ELF-1 (cell line): Measurements from ENCODE around the gene ZNF428.
"Not testable (repeated sequence)": the region's sequence is repeated elsewhere in the genome, so short reads cannot be mapped to it uniquely, and the experiment has no call there.

ENCODE experiments used
- DNase-seq: peaks from one replicate; pipeline ENCODE4 v3.0.0-alpha.2; 2016; ENCODE audit warnings: low read depth, low spot score

The ZNF428 gene

DNA sequence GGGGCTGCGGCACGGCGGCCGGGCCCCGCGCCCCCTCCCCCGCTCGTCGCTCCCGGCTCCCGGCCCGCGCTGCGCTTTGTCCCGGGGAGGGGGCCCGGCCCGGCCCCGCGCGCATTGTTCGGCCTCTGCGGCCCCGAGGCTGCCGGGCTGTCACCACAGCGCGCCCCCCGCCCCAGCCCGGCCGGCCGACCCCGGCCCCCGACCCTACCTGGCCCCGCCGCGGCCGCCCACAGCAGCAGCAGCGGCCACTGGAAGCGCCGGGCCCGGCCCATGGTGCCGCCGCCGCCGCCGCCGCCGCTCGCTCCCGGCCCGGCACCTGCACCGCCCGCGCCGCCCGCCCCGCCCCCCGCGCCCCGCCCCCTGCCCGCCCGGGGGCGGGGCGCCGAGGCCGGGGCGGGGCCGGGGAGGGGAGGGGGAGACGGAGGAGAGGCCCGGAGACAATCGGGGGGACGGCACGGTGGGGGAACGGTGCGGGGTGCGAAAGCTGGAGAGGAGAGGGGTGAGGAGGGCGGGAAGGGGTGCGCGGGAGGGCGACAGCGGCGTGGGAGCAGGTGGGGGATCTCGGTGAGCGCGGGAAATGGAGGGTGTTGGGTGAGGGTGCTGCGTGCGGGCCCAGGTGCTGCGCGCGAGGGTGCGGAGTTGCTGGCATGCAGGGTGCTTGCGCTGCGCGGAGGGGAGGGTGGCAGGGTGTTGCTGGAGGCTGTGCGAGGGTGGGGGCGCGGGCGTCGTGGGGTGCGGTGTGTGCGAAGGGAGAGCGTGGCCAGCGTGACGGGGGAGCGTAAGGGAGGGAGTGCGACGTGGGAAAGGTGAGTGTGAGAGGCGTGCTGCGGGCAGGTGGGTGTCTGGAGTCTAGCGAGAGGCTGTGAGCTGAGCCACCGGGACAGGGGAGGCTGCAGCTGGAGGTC lies 20.3 kb upstream of the ZNF428 start, which contains the start of gene CADM4:
Gene CADM4, minus strand, starts transcription at position 332 of the 905 bp plus-strand sequence. Its CDS starts 60 bp downstream, at position 272.
- DNase-seq = no peak

DNA sequence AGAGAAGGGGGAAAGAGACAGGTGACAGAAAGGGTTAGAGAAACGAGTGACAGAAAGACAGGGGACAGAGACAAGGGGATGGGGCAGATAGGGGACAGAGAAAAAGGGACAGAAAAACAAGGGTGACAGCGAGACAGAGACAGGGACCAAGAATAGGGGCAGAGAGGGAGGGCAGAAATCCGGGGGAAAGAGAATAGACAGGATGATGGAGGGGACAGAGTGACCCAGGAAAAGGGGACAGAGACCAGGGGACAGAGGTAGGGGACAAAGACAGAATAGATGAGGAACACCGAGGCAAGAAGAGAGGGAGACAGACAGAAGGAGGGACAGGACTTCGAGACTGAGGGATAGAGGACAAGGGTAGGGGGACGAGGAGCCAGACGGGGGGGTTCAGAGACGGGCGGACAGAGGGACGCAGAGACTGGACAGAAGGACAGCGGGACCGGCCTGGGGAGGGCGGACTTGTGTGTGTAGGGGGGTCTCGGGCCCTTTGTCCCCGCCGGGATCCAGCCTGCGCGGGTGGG lies 19.6 kb upstream of the ZNF428 start:
- no peak for DNase-seq

DNA sequence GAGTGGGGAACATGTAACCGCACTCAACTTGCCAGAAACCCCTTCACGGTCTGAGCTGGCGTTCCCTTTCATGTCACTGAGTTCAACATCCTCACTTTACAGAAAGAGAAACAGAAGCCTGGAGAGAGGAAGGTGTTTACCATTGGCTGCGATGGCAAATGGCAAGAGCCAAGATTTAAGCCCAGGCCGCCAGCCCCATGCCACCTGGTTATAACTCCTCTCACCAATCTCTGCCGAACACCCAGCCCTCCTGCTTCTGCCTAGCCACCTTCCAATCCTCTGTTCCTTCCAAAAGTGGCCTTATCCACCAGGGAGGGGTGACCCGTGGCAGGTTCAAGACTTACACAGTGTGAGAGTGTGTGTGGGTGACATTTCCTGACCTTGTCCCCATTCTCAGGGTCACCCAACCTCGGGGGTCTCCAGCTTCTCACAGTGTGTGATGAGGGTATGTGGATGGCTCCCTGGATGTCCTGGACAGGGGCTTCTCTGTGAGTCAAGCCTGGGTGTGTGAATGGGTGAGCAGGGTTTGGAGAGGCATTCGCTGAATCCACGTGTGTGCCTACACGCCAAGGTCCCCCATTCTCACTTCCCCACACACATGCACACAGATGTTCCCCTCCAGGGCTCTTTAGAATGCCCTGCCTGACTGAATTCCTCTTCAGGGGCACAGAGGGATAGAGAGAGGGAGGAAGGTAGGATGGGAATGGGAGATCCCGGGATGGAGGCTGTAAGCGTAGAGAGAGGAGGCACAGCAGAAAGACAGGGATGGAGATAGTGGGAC lies 19.0 kb upstream of the ZNF428 start:
- no peak for DNase-seq

DNA sequence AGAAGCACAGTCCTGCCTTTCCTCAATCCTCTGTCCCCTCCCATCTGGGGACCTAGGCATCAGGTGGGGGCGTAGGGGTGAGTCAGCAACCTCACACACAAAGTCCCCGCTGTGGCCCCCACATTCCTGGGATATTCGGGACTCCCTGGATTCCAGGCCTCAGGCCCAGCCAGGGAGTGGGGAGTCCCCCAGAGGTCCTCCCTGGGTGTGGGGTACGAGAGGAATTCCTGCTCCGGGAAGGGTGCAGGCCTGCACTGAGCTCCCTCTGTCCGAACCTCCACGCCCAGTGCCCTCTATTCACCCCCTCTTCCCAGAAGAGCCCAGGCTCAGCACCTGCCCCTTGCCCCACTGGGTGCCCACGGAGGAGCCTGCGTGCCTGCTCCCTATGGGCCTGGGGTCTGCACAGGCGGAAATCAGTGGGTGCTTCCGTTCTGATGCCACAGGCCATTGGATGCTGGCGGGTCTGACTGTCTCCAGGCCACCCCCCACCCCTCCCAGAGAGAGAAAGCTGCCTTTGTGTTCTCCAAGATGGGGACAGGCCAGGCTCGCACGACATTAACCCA lies 16.8 kb upstream of the ZNF428 start:
- DNase-seq = no peak

DNA sequence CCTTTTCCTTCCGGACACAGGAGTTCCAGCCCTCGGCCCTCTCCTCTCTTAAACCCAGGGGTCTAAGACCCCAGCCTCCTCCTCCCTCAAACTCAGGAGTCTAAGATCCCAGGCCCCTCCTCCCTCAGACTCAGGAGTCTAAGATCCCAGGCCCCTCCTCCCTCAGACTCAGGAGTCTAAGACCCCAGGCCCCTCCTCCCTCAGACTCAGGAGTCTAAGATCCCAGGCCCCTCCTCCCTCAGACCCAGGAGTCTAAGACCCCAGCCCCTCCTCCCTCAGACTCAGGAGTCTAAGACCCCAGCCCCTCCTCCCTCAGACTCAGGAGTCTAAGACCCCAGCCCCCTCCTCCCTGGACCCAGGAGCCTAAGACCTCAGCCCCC lies 16.1 kb upstream of the ZNF428 start:
- not testable (repeated sequence) for DNase-seq

DNA sequence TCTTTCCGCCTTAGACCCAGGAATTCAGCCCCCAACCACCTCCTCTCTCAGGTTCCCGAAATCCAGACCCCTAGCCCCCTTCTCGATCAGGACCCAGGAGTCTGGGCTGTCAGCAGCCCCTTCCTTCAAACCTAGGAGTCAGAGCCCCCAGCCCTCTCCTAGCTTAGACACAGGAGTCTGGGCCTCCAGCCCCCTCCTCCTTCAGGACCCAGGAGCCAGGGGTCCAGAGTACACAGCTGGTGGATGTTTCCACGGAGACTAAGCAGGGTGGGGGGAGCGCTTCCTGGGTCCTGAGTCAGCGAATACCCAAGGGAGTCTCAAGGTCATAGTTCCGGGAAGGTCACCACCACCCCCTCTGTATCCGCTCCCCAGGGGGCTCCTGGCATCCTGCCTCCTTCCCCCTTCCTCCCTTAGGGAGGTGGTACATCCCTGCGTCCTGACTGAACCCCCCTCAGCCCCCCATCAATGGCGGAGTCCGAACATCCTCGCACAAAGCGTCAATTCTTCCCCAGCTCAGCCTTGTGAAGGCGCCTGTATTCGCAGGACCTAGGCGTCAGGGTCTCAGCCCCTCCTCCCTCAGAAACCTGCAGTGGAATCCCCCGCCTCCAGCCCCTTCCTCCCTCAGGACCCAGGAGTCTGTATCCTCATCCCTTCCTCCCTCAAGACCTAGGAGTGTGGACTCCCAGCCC lies 15.6 kb upstream of the ZNF428 start:
- DNase-seq = peak; percentile 52

DNA sequence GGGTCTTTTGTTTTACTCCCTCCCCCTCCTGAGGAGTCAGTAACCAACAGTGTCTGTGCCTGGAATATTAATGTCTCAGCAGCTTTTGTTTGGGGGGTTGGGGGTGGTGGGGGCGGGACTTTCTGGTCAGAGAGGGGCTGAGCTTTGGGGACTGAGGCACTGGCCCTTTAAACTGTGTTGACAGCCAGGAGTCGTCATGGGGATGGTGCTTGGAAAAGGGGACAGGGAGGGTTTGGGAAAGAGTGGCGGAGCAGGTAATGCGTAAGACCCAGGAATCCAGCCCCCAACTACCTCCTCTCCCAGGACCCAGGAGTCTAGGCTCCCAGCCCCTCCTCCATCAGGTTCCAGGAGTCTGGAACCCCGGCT lies 15.1 kb upstream of the ZNF428 start:
- DNase-seq = no peak

DNA sequence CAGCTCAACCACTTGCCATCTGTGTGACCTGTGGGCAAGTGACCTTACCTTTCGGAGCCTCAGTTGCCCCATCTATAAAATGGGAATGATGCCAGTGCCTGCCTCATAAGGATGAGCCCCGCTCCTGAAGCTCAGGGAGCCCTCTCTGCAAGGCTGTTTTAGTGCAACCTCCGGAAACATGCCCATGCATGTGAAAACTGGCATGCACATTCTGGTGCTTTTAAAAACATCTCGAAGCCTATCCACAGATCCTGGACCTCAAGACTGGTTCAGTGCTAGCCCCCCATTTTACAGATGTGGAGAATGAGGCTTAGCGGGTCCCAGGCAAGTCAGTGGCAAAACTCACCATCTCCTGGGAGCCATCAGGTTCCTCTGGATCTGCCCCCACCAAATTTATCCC lies 14.6 kb upstream of the ZNF428 start:
- no peak for DNase-seq

DNA sequence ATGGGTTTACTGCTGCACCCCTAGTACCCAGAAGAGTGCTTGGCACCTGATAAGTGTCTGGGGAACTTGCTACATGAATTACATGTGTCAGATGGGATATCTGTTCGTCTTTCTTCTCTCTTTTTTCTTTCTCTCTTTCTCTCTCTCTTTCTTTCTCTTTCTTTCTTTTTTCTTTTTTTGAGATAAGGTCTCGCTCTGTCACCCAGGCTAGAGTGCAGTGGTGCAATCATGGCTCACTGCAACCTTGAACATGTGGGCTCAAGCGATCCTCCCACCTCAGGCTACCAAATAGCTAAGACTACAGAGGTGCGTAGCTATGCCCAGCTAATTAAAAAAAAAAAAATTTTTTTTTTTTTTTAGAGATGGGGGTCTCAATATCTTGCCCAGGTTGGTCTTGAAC lies 14.1 kb upstream of the ZNF428 start:
- DNase-seq = no peak

DNA sequence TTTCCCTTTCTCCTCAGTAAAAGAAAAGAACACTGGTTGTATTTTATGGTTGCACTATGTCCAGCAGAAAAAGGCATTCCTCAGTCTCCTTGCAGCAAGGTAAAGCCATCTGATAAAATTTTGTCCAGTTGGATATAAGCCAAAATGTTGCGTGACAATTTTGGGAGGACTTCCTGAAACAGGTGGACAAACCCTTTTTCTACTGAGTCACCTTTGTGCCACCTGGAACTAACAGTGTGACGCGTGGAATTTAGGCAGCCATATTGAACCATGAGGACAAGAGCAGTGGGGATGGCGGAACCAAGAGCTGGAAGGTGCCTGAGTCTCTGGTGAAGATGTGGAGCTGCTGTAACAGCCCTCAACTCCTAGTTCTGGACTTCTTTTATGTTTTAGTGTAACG lies 12.1 kb upstream of the ZNF428 start:
- no peak for DNase-seq

DNA sequence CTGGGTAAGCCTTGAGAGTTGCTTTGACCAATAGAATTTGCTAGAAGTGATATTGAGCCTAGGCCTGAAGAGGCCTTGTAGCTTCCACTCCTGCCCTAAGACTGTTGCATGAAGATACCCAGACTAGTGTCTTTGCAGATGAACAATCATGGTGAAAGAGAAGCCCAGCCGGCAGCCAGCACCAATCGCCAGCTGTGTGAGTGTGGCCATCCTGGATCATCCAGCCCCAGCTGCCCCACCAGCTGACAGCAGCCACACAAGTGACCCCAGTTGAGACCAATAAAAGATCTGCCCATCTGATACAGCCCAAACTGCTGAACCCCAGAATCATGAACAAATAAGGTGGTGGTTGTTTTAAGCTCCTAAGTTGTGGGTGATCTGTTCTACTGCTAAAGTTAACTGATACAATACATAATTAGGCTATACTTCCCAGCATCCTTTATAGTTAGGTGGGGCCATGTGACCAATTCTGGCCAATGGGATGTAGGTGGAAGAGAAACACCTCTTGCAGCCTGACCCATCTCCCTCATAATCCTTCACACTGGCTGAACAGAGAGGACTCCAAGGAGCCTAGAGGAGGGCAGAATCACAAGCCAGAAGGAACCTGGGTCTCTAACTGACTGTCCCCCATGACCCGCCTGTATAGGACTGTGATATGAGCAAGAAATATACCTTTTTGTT lies 9.4 kb upstream of the ZNF428 start:
- no peak for DNase-seq

DNA sequence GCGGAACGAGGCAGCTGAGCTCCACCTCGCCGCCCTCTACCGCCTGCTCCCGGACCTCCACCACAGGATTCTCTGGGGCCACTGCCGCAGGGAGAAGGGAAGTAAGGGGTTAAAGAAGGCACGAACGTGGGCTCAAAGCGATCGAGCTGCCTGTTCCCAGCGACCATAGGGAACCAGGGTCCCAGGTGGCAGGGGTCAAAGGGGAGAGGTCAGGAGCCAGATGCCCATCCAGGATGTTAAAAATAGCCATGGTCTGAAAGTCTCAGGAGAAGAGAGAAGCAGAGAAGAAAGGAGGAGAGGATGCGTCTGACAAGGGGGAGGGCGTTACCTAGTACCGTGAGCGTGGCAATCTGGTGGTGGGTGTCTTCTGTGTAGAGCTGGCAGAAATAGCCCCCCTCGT lies 7.4 kb upstream of the ZNF428 start:
- DNase-seq = no peak

DNA sequence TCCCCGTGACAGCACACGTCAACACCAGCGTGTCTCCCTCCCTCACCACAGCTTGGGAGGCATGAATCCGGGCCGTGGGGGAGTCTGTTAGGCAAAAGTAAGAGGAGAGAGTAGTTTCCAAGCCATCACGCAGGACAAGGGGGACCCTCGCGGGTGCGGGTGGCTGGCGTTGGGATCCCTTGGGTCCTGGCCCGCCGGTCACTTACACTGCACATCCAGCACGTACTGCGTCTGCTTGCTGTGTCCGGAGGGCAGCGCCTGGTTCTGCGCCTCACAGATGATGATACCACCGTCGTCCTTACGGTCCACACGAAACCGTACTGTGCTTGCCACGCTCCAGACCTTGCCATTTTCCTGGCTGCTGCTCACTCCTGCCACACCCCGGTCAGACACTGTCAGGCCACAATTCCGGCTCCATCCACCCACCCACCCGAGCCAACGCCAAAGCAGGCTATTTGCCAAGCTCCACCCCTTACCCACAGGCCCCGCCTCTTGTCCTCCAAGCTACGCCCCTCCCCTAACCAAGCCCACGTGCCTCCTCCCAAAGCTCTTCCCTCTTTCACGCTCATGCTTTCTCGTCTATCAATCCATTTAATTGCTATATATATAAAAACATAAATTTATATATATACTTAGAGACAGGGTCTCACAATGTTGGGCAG lies 6.6 kb upstream of the ZNF428 start:
- DNase-seq = peak; percentile 73

DNA sequence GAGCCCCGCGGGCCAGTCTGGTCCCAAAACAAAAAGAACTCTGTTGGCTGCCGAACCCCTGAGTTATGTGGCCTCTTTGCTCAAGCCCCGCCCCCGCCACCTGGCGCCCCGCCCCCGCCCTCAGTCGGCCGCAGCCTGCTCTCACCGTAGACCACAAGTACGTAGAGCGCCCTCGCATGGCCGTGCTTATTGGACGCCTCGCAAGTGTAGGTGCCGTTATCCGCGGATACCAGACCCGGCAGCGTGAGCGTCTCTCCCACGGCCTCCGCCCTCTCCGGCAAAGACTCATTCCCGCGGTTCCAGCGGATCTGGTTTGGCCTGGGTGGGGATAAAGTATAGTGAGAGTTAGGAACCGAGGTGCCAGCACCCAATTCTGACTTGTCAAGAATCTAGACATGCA lies 5.5 kb upstream of the ZNF428 start:
- peak; percentile 90 for DNase-seq

DNA sequence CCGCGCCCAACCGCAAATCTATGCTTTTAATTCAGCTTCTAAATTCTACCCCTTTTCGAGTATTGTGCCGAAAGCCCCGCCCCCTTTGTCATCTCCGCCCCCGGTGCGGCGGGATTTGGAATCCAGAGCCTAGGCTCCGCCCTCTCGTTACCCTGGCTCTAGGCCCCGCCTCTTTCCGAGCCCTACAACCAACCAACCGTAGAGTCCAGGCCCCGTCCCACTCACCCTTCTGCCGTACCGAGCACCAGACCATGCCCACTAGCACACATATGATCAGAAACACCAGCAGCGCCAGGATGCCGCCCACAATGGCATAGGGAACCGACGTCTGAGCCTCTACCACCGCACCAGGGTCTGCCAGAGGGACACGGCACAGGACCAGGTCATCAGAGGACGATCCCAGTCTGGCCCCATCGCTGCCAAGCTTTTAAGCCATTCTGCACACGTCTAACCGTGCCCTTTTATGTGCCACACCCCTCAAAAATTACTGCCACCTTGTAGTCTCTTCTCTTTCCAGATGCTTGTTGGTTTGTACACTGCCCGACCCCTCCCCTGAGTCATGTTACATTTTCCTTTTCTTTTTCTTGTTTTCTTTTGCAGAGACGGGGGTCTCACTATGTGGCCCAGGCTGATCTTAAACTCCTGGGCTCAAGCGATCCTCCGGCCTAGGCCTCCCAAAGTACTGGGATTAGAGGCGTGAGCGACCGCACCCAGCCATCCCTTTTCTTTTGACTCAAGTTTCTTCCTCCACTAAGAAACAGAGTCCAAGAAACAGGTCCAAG lies 4.7 kb upstream of the ZNF428 start:
- peak; percentile 94 for DNase-seq

DNA sequence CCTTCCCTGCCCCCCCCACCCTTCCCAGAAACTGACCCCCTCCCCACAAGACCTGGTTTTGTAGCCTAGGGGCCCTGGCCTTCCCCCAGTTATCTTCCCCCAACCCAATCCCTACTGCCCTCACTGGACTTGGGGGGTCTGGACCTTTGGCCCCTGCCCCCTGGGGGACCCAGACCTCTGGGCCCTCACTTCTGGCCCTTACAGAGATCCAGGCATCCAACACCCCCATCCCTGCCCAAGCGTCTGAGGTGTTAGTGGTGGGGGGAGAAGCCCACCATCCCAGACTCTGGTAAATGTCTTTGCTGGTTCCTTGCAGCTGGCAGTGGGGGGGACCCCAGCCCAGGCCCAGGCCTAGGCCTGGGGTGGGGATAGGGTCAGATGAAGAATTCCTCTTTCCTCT lies 3.5 kb upstream of the ZNF428 start:
- DNase-seq = no peak

DNA sequence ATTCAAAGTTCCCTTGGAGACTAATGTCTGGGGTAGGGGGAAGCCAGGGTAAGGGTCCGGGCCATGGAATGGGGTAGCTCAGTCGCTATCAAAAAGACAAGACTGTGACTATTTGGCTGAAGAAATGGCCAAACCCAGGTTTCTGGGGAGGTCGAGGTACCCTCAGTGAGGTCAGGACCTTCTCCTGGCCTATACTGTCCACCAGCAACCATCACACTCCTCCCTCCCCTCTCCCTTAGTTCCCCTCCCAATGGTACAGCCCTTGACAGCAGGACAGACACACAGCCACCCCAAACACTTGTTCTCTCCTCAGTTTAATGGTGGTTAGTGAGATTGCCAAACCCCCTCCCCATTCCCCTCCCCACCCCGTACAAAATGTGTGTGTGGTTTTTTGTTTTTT lies 2.6 kb upstream of the ZNF428 start:
- no peak for DNase-seq

DNA sequence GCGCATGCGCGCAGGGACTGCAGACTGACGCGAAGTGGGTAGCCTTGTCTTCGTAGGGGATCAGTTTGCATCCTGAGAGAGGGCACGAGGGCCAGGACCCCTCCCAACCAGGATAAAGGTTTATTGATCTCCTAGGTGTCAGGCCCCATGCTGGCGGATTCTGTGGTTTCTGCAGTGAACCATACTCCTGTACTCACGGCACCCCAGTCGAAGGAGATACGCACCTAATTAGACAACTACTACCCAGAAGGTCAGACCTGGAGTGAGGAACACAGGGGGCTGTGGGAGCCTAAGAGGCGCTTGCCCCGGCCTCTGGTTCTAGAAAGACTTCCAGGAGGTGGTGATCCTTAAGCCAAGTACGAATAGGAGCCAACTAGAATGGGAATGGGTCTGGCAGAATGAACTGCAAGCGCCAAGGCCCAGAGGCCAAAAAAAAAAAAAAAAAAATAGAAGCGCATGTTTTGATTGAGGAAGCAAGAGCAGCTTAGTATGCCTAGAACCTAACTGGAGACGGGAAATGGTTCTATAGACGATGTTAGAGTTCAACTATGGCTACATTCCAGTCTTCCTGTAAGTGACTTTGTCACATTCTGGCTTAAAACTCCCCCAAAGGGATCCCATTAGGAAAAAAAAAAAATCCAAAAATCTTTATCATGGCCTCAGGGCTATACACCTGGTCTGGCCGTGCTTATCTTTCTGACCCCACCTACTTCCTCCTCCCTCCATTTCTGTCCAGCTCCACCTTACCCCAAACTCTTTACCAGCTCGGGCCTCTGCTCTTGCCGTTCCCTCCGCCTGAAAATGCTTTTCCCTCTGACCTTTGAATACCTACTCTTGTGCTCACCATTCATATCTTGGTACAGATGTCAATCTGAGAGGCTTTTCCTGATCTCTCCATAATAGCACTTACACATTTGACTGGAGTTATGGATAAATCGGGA lies 902 bp upstream of the ZNF428 start:
- no peak for DNase-seq

DNA sequence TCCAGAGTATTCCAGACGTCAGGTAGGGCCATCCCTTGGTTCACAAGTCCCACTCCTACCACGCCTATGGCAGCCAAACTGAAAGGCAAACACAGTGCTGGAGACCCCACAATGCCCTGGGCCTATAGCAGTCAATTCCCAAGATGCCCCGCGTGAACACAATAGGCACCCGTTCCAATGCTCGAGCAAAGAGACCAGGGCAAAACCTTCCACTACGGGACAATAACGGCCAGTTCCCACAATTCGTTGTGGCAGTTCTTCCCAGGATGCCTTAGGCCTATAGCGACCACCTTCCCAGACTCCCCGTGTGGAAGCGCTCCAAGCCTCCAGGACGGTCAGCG lies 538 bp downstream of the ZNF428 start:
- no peak for DNase-seq
